ENCODE measurements around the gene CES3.

DNA sequence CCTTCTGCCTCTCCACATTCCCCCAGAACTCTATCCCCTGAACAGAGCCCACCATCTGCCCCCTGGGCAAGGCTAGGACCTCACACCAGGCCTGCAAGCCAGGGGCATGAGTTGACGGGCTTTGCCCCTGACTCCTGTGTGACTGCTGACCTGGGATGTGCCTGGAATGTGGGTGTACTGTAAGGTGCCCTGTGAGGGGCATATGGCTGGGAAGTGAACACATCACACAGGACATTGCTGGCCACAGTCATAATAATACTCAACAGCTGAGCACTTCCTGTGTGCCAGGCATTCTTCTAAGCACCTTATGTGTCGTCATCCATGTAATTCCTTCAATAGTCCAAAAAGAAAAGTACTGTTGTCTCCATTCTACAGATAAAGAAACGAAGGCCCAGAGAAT, 40.7 kb downstream of the CES3 start:
- TF ChIP-seq EZH2 (IDR thresholded peaks at IDR 0.05; ENCODE audit: insufficient read depth, low read length) = no peak
- TF ChIP-seq, protein P1, sequence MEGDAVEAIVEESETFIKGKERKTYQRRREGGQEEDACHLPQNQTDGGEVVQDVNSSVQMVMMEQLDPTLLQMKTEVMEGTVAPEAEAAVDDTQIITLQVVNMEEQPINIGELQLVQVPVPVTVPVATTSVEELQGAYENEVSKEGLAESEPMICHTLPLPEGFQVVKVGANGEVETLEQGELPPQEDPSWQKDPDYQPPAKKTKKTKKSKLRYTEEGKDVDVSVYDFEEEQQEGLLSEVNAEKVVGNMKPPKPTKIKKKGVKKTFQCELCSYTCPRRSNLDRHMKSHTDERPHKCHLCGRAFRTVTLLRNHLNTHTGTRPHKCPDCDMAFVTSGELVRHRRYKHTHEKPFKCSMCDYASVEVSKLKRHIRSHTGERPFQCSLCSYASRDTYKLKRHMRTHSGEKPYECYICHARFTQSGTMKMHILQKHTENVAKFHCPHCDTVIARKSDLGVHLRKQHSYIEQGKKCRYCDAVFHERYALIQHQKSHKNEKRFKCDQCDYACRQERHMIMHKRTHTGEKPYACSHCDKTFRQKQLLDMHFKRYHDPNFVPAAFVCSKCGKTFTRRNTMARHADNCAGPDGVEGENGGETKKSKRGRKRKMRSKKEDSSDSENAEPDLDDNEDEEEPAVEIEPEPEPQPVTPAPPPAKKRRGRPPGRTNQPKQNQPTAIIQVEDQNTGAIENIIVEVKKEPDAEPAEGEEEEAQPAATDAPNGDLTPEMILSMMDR (IDR thresholded peaks at IDR 0.05; ENCODE audit: insufficient read depth, low read depth, low read length) = no peak
